OCI-LY3 (cell line): Measurements from ENCODE around the gene STRADA.

Experiments
- H2AFZ ChIP-seq: fragments of 200-600, 300-600 bp; shearing (Covaris generic); 2 replicates; pipeline ENCODE4 v1.6.0; 2014; ENCODE audit warnings: antibody characterized with exemption, low read depth, low read length
- H3K27ac ChIP-seq: fragments of 200-600, 300-600 bp; sonication (generic); 2 replicates; pipeline ENCODE4 v1.5.1; 2014; ENCODE audit warnings: mild to moderate bottlenecking, low read length, moderate library complexity, mixed read lengths
- H3K27me3 ChIP-seq: fragments of 200-600, 300-600 bp; sonication (generic); 2 replicates; pipeline ENCODE4 v1.6.1; 2014; ENCODE audit warnings: low read depth, low read length, mixed read lengths
- H3K36me3 ChIP-seq: fragments of 200-600, 300-600 bp; sonication (generic); replicated peaks from 2 replicates; pipeline ENCODE3; 2014; ENCODE audit warnings: low read depth, low read length, mixed read lengths
- H3K4me1 ChIP-seq: fragments of 300-600, 200-600 bp; sonication (generic); 2 replicates; pipeline ENCODE4 v1.6.1; 2014; ENCODE audit warnings: low read length, mixed read lengths
- H3K4me2 ChIP-seq: fragments of 200-600, 300-600 bp; sonication (generic); 2 replicates; pipeline ENCODE4 v1.6.1; 2014; ENCODE audit warnings: low read length, mixed read lengths
- H3K4me3 ChIP-seq: fragments of 300-600, 200-600 bp; sonication (generic); 2 replicates; pipeline ENCODE4 v1.5.1; 2014; ENCODE audit warnings: antibody characterized with exemption, mild to moderate bottlenecking, low read length, moderate library complexity
- H3K79me2 ChIP-seq: fragments of 300-600, 200-600 bp; shearing (Covaris generic); 2 replicates; pipeline ENCODE4 v1.6.1; 2014; ENCODE audit warnings: mild to moderate bottlenecking, low read length, mixed read lengths
- H3K9ac ChIP-seq: fragments of 300-600, 200-600 bp; shearing (Covaris generic); 2 replicates; pipeline ENCODE4 v1.6.0; 2014; ENCODE audit warnings: mild to moderate bottlenecking, low read length, moderate library complexity
- H3K9me3 ChIP-seq: fragments of 200-600, 300-600 bp; shearing (Covaris generic); 2 replicates; pipeline ENCODE4 v1.6.1; 2014; ENCODE audit warnings: low read length, mixed read lengths; ENCODE audit not compliant: insufficient read depth
- H4K20me1 ChIP-seq: fragments of 200-600, 300-600 bp; sonication (generic); 2 replicates; pipeline ENCODE4 v1.6.1; 2016; ENCODE audit warnings: low read length, mixed read lengths; ENCODE audit not compliant: insufficient read depth
- EZH2phosphoT487 ChIP-seq: fragments of 200-600 bp; shearing (Covaris generic); IDR thresholded peaks from 2 replicates; pipeline ENCODE4 v1.6.1; 2018; ENCODE audit warnings: antibody characterized with exemption, mixed run types, low read depth
- TF ChIP-seq, protein P1 (sequence below): fragments of 200-600, 300-600 bp; sonication (generic); IDR thresholded peaks from 2 replicates; pipeline ENCODE4 v1.5.1; 2014; ENCODE audit warnings: antibody characterized with exemption, low read length, low read depth

The STRADA gene

DNA sequence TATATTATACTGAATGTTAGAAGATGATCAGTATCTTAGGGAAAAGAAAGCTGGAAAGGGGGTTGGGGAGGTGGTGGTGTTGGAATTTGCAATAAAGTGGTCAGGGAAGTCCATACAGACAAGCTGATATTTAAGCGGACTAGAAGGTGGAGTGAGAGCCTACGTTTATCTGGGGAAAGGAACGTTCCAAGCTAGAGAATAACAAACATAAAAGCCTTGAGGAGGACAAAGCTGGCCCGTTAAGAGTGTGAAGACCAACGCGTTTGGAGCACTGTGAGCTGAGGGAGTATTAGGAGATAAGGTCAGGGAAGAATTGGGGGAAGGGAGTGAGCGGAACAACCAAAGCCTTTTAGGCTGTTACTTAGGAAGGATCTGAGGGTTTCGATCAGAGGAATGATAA is 33.8 kb upstream of the STRADA start:
- no peaks in the 10 kb centered on the region for H3K9me3 ChIP-seq
- H3K36me3 ChIP-seq: peaks cover 42% of the 10 kb centered on the region
- H3K4me3 ChIP-seq: peak overlapping the region; percentile 88
- no peak for TF ChIP-seq EZH2phosphoT487
- TF ChIP-seq, protein P1, sequence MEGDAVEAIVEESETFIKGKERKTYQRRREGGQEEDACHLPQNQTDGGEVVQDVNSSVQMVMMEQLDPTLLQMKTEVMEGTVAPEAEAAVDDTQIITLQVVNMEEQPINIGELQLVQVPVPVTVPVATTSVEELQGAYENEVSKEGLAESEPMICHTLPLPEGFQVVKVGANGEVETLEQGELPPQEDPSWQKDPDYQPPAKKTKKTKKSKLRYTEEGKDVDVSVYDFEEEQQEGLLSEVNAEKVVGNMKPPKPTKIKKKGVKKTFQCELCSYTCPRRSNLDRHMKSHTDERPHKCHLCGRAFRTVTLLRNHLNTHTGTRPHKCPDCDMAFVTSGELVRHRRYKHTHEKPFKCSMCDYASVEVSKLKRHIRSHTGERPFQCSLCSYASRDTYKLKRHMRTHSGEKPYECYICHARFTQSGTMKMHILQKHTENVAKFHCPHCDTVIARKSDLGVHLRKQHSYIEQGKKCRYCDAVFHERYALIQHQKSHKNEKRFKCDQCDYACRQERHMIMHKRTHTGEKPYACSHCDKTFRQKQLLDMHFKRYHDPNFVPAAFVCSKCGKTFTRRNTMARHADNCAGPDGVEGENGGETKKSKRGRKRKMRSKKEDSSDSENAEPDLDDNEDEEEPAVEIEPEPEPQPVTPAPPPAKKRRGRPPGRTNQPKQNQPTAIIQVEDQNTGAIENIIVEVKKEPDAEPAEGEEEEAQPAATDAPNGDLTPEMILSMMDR: no peak
- H3K27ac ChIP-seq: peak overlapping the region; percentile 97
- no peaks in the 10 kb centered on the region for H3K27me3 ChIP-seq
- peaks cover 22% of the 10 kb centered on the region for H3K4me1 ChIP-seq
- H3K4me2 ChIP-seq: peak overlapping the region; percentile 100
- H3K79me2 ChIP-seq: peaks cover 93% of the 10 kb centered on the region
- H3K9ac ChIP-seq: peak overlapping the region; percentile 96
- peaks cover 55% of the 10 kb centered on the region for H4K20me1 ChIP-seq
- no peak overlapping the region for H2AFZ ChIP-seq

DNA sequence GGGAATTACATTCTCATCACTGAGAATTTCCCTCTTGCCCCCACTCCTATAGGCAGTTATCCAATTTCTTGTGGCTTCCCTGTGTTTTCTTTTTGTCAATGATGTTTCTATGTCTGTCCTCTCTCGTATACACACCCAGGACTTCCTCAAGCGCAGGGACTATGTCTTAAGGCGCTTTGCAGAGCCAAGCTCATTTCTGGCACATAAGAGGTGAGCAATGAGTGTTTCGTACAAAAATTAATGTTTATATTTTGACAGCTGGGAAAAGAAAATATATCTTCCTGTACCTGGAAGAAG is 33.3 kb upstream of the STRADA start:
- peaks cover 42% of the 10 kb centered on the region for H3K36me3 ChIP-seq
- peak overlapping the region; percentile 97 for H3K27ac ChIP-seq
- peaks cover 52% of the 10 kb centered on the region for H4K20me1 ChIP-seq
- H3K4me2 ChIP-seq: peak overlapping the region; percentile 100
- no peak overlapping the region for H2AFZ ChIP-seq
- peak overlapping the region; percentile 96 for H3K9ac ChIP-seq
- TF ChIP-seq, protein P1: no peak
- no peak for TF ChIP-seq EZH2phosphoT487
- H3K4me3 ChIP-seq: peak overlapping the region; percentile 88
- peaks cover 93% of the 10 kb centered on the region for H3K79me2 ChIP-seq
- peaks cover 26% of the 10 kb centered on the region for H3K4me1 ChIP-seq
- no peaks in the 10 kb centered on the region for H3K9me3 ChIP-seq
- no peaks in the 10 kb centered on the region for H3K27me3 ChIP-seq

DNA sequence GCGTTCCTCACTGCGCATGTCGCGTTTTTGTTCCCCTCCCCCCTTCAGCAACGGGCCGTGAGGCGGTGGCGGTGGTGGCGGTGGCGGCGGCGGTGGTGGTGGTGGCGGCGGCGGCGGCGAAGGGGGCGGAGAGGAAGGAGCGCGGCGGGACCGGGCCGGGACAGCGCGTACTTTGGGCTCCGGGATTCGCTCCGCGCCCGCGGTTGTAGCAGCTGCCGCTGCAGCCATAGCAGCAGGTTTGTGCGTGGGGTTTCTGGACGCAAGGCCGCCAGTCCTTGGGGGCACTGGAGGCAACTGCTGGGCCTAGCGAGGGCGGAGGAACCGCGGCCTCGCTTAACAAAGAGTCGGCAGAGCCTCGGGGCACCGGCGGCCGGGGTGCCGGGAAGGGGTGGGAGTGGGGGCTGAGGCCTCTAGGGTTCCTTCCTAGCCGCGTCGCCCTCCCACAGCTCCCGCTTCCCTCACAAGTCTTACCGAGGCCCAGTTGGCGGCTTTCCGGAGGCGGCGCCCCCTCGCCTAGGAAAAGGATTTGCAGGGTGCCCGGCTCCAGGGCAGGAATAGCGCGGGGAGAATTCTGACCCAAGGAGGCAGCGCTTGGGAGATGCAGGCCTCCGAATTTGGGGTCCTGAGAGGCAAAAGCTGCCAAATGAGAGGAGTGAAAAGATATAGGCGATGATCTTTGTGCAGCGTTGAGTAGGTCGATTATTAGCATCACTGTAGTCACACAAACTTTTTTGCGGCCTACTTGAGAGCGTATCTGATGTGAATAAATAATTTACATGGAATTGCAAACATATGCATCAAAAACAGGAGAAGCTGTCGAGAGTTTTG is 32.8 kb upstream of the STRADA start, which contains the start of gene DDX42:
TSS of gene DDX42 (plus strand) at position 30 of the 828 bp plus-strand sequence. CDS start 12,880 bp downstream, outside the sequence.
- peaks cover 38% of the 10 kb centered on the region for H3K36me3 ChIP-seq

More for the DNA sequence above, 32.8 kb upstream of the STRADA start, which contains the start of gene DDX42:
- H3K27me3 ChIP-seq: no peaks in the 10 kb centered on the region
- H3K79me2 ChIP-seq: peaks cover 93% of the 10 kb centered on the region
- peaks cover 26% of the 10 kb centered on the region for H3K4me1 ChIP-seq
- peak within 1 kb of the TSS; percentile 100 for H3K4me2 ChIP-seq
- H3K4me3 ChIP-seq: peak within 1 kb of the TSS; percentile 88
- no peaks in the 10 kb centered on the region for H3K9me3 ChIP-seq
- peak within 1 kb of the TSS; percentile 56; the same call in 1 of the 2 replicates for H2AFZ ChIP-seq
- H3K27ac ChIP-seq: peak within 1 kb of the TSS; percentile 97
- peak within 1 kb of the TSS; percentile 96 for H3K9ac ChIP-seq
- H4K20me1 ChIP-seq: peaks cover 46% of the 10 kb centered on the region
- no peak for TF ChIP-seq EZH2phosphoT487
- TF ChIP-seq, protein P1: no peak
